HPDE6-E6E7 (cell line): ENCODE results near the gene DNAH8.
"Not testable (repeated sequence)": the region's sequence is repeated elsewhere in the genome, so short reads cannot be mapped to it uniquely, and the experiment has no call there.

Experiments used
- DNase-seq: peaks from one replicate; pipeline ENCODE4 v3.0.0; 2011; ENCODE audit warnings: missing footprints; ENCODE audit errors: extremely low spot score

DNAH8 gene

GRCh38 chr6:38836585-38836984 is 121.5 kb downstream of the DNAH8 start:
- no peak for DNase-seq

GRCh38 chr6:38837101-38837500 is 122.0 kb downstream of the DNAH8 start:
- no peak for DNase-seq

- DNase-seq: no peak
Measured at GRCh38 chr6:38843798-38844197, 128.7 kb downstream of the DNAH8 start.

- DNase-seq: no peak
Measured at GRCh38 chr6:38845931-38846330, 130.8 kb downstream of the DNAH8 start.

- no peak for DNase-seq
Measured at GRCh38 chr6:38846361-38846760, 131.2 kb downstream of the DNAH8 start.

GRCh38 chr6:38846844-38847243 is 131.7 kb downstream of the DNAH8 start:
- DNase-seq: peak; percentile 26

GRCh38 chr6:38847497-38847896 is 132.4 kb downstream of the DNAH8 start:
- no peak for DNase-seq

- DNase-seq: no peak
Measured at GRCh38 chr6:38848760-38849159, 133.6 kb downstream of the DNAH8 start.

- DNase-seq: no peak
Measured at GRCh38 chr6:38852215-38852614, 137.1 kb downstream of the DNAH8 start.

- DNase-seq: no peak
Measured at GRCh38 chr6:38853236-38853635, 138.1 kb downstream of the DNAH8 start.

GRCh38 chr6:38856492-38856891 is 141.4 kb downstream of the DNAH8 start:
- no peak for DNase-seq

GRCh38 chr6:38857815-38858214 is 142.7 kb downstream of the DNAH8 start:
- DNase-seq: no peak

- DNase-seq: no peak
Measured at GRCh38 chr6:38860041-38860440, 144.9 kb downstream of the DNAH8 start.

- DNase-seq: no peak
Measured at GRCh38 chr6:38861926-38862401, 146.9 kb downstream of the DNAH8 start.

GRCh38 chr6:38865521-38866174 is 150.5 kb downstream of the DNAH8 start:
- no peak for DNase-seq

- no peak for DNase-seq
Measured at GRCh38 chr6:38867726-38868125, 152.6 kb downstream of the DNAH8 start.

- DNase-seq: peak; percentile 20
Measured at GRCh38 chr6:38871741-38872568, 156.8 kb downstream of the DNAH8 start.

GRCh38 chr6:38873001-38873400 is 157.9 kb downstream of the DNAH8 start:
- no peak for DNase-seq

GRCh38 chr6:38873816-38874215 is 158.7 kb downstream of the DNAH8 start:
- DNase-seq: not testable (repeated sequence)

GRCh38 chr6:38876475-38876874 is 161.4 kb downstream of the DNAH8 start:
- DNase-seq: no peak

GRCh38 chr6:38877721-38878120 is 162.6 kb downstream of the DNAH8 start:
- no peak for DNase-seq

GRCh38 chr6:38882157-38882556 is 167.0 kb downstream of the DNAH8 start:
- DNase-seq: no peak

- no peak for DNase-seq
Measured at GRCh38 chr6:38897507-38897906, 182.4 kb downstream of the DNAH8 start.
